A549 (cell line): ENCODE data around the gene OR2H1. TPM values are rescaled to one million over a fixed set of nuclear protein-coding genes. Genes with fewer than 3 reads are reported as not detected.

Experiments
- ATAC-seq, 2 experiments: fragments of 200-7000 bp in 1 of 2; fragments of >200 bp in 1 of 2; cut with Nextera tagmentation in 1 of 2; cut with Tn5 transposase in 1 of 2; 3 replicates each; pipeline versions ENCODE4 v1.8.0 to v1.9.1; 2018 to 2020; ENCODE audit warnings: mild to moderate bottlenecking in 1 of 2, moderate library complexity in 1 of 2
- CTCF ChIA-PET: fragments of 300-600 bp; sonication (Branson Sonifier 250); formaldehyde crosslinking; extraction: SDS; loops from one replicate; lab custom pipeline; 2021; ENCODE audit warnings: antibody characterized with exemption, inconsistent platforms; lab: Yijun Ruan, JAX
- POLR2A ChIA-PET: fragments of 350-600 bp; formaldehyde crosslinking; extraction: SDS; loops from one replicate; lab custom pipeline; 2021; ENCODE audit warnings: antibody characterized with exemption, inconsistent platforms; lab: Yijun Ruan, JAX
- DNase-seq, 2 experiments: peaks; one replicate each; pipeline versions ENCODE4 v3.0.0 to v3.0.0-alpha.2; 2011 to 2016; ENCODE audit warnings: low read depth in 1 of 2, low spot score in 1 of 2
- FAIRE-seq: peaks from 2 replicates; lab custom pipeline; 2011; peaks lifted over from hg19 to GRCh38; lab: Jason Lieb, UNC
- H3K27ac ChIP-seq, 2 experiments: fragments of >200 bp; sonication (Bioruptor Twin); formaldehyde crosslinking; 3 replicates each; pipeline ENCODE4 v1.5.1; 2016 to 2017
- H3K4me1 ChIP-seq: fragments of >200 bp; sonication (Bioruptor Twin); formaldehyde crosslinking; 3 replicates; pipeline ENCODE4 v1.6.1; 2016
- H3K4me2 ChIP-seq: fragments of >200 bp; sonication (Bioruptor Twin); formaldehyde crosslinking; 3 replicates; pipeline ENCODE4 v1.6.1; 2016
- H3K4me3 ChIP-seq: fragments of >200 bp; sonication (Bioruptor Twin); formaldehyde crosslinking; 3 replicates; pipeline ENCODE4 v1.5.1; 2016
- H3K9me3 ChIP-seq: fragments of >200 bp; sonication (Bioruptor Twin); formaldehyde crosslinking; 3 replicates; pipeline ENCODE4 v1.6.1; 2016
- CBX8 ChIP-seq: fragments of 200-600 bp; sonication (generic); IDR thresholded peaks from 2 replicates; pipeline ENCODE4 v1.6.1; 2016
- FOSB ChIP-seq: fragments of 250-450 bp; sonication (Bioruptor Pico); IDR thresholded peaks from 2 replicates; pipeline ENCODE4 v1.5.0; 2020; ENCODE audit warnings: mild to moderate bottlenecking, moderate library complexity
- FOXS1 ChIP-seq: fragments of 250-450 bp; sonication (Bioruptor Pico); IDR thresholded peaks from 2 replicates; pipeline ENCODE4 v1.5.0; 2020; ENCODE audit warnings: mild to moderate bottlenecking, moderate library complexity
- HEYL ChIP-seq: fragments of 250-450 bp; sonication (Bioruptor Pico); IDR thresholded peaks from 2 replicates; pipeline ENCODE4 v1.8.0; 2021; ENCODE audit warnings: mild to moderate bottlenecking, moderate library complexity
- HOXA7 ChIP-seq: fragments of 250-450 bp; sonication (Bioruptor Pico); IDR thresholded peaks from 2 replicates; pipeline ENCODE4 v1.5.0; 2020; ENCODE audit warnings: mild to moderate bottlenecking, moderate library complexity
- JUN ChIP-seq, 2 experiments: fragments of >200 bp; sonication (Bioruptor Twin); formaldehyde crosslinking; IDR thresholded peaks; 2 replicates in 1 of 2; 3 replicates in 1 of 2; pipeline ENCODE4 v1.6.1; 2016 to 2017
- KDM1A ChIP-seq: fragments of 200-600 bp; sonication (generic); IDR thresholded peaks from 2 replicates; pipeline ENCODE4 v1.6.1; 2016; ENCODE audit warnings: low read depth, mild to moderate bottlenecking
- KDM5A ChIP-seq: fragments of 200-600 bp; sonication (generic); IDR thresholded peaks from 2 replicates; pipeline ENCODE4 v1.6.1; 2016; ENCODE audit warnings: antibody characterized with exemption, mild to moderate bottlenecking
- MAZ ChIP-seq: fragments of 150-350 bp; IDR thresholded peaks from 2 replicates; pipeline ENCODE4 v1.6.1; 2014; ENCODE audit warnings: antibody characterized with exemption, low read depth, low read length, borderline replicate concordance
- MYC ChIP-seq: IDR thresholded peaks from 2 replicates; pipeline ENCODE4 v1.6.1; 2012; ENCODE audit warnings: mild to moderate bottlenecking, inconsistent platforms, low read length, improper control_type of control experiment, borderline replicate concordance
- NPAS2 ChIP-seq: fragments of 250-450 bp; sonication (Bioruptor Pico); IDR thresholded peaks from 2 replicates; pipeline ENCODE4 v1.8.0; 2022; ENCODE audit warnings: mild to moderate bottlenecking, moderate library complexity, borderline replicate concordance
- PHF8 ChIP-seq: fragments of 200-600 bp; sonication (generic); IDR thresholded peaks from 2 replicates; pipeline ENCODE4 v1.6.1; 2016; ENCODE audit warnings: low read depth, mild to moderate bottlenecking, antibody characterized with exemption, moderate library complexity, borderline replicate concordance
- RCOR1 ChIP-seq: fragments of 150-350 bp; IDR thresholded peaks from 2 replicates; pipeline ENCODE4 v1.6.1; 2014; ENCODE audit warnings: antibody characterized with exemption, low read length, low read depth
- RFX5 ChIP-seq: fragments of 450-650 bp; IDR thresholded peaks from 2 replicates; pipeline ENCODE4 v1.7.1; 2014; ENCODE audit warnings: antibody characterized with exemption, mild to moderate bottlenecking, moderate library complexity
- SMC3 ChIP-seq: fragments of >200 bp; sonication (Bioruptor Twin); formaldehyde crosslinking; IDR thresholded peaks from 3 replicates; pipeline ENCODE4 v1.6.1; 2018; ENCODE audit warnings: inconsistent platforms
- TFCP2L1 ChIP-seq: fragments of 250-450 bp; sonication (Bioruptor Pico); IDR thresholded peaks from 2 replicates; pipeline ENCODE4 v1.5.0; 2021; ENCODE audit warnings: mild to moderate bottlenecking
- ZFP36 ChIP-seq: fragments of 450-650 bp; IDR thresholded peaks from 2 replicates; pipeline ENCODE4 v1.6.1; 2014; ENCODE audit warnings: borderline replicate concordance; ENCODE audit not compliant: partially characterized antibody
- WGBS: methylation state at CpG from one replicate; pipeline ENCODE4 v1.1.6; 2017; ENCODE audit errors: missing lambda C conversion rate; 5-methylcytosine and 5-hydroxymethylcytosine counted together
- polyA plus RNA-seq, 4 experiments: library from polyadenylated mRNA; depleted of rRNA in 3 of 4; stranded (reverse); fragments of >200 nt; fragmentation: RNase III in 1 of 4; extraction: RNeasy Plus Mini Kit Qiagen cat#74134 plus additional on column Dnase treatment in 1 of 4; gene quantifications; 2 replicates in 3 of 4; 3 replicates in 1 of 4; pipeline ENCODE4 v1.2.3, GENCODE V29; 2011 to 2017
- TF ChIP-seq, protein P1 (sequence below): IDR thresholded peaks from 2 replicates; pipeline ENCODE4 v1.6.1; 2012; ENCODE audit warnings: low read depth, borderline replicate concordance
- TF ChIP-seq, protein P2 (sequence below): IDR thresholded peaks from 2 replicates; pipeline ENCODE4 v1.6.1; 2012
- TF ChIP-seq, protein P3 (sequence below): fragments of 250-450 bp; sonication (Bioruptor Pico); IDR thresholded peaks from 2 replicates; pipeline ENCODE4 v1.5.0; 2021; ENCODE audit warnings: mild to moderate bottlenecking, moderate library complexity, borderline replicate concordance
- TF ChIP-seq, protein P4 (sequence below): fragments of 250-450 bp; sonication (Bioruptor Pico); IDR thresholded peaks from 2 replicates; pipeline ENCODE4 v1.5.0; 2020; ENCODE audit warnings: low read depth, mild to moderate bottlenecking, moderate library complexity
- TF ChIP-seq, protein P5 (sequence below): IDR thresholded peaks from 2 replicates; pipeline ENCODE4 v1.6.1; 2012
- TF ChIP-seq, protein P6 (sequence below): fragments of >200 bp; sonication (Bioruptor Twin); formaldehyde crosslinking; IDR thresholded peaks from 2 replicates; pipeline ENCODE4 v1.6.1; 2016
- TF ChIP-seq, protein P7 (sequence below): fragments of 200-600 bp; sonication (generic); IDR thresholded peaks from 2 replicates; pipeline ENCODE4 v1.6.1; 2016; ENCODE audit warnings: antibody characterized with exemption, mild to moderate bottlenecking, moderate library complexity

The OR2H1 gene
- polyA plus RNA-seq, 2 of the 4 experiments (the other 2 are of a cell fraction) = not detected

DNA sequence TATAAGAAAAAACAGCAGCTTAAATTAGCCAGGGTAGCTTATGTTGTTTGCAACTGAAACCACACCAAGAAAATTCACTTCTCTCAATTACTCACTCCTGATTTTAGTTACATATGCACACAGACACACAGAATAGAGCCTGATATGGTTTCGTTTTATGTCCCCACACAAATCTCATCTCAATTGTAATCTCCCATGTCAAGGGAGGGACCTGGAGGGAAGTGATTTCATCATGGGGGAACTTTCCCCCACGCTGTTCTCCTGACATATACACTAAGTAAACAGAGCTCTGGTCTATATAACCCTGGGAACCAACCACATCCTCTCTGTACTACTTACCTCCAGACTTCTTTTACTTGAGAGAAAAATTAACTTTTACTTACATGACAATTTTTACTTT, 32.4 kb upstream of the OR2H1 start:
- FAIRE-seq (no peak), ATAC-seq (no peak)
- no peaks in the 10 kb centered on the region for H3K9me3 ChIP-seq
- H3K4me3 ChIP-seq = no peak overlapping the region
- no peaks in the 10 kb centered on the region for H3K4me1 ChIP-seq
- TF ChIP-seq, protein P1, sequence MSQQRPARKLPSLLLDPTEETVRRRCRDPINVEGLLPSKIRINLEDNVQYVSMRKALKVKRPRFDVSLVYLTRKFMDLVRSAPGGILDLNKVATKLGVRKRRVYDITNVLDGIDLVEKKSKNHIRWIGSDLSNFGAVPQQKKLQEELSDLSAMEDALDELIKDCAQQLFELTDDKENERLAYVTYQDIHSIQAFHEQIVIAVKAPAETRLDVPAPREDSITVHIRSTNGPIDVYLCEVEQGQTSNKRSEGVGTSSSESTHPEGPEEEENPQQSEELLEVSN = no peak
- TF ChIP-seq FOXS1 (CRISPR knock-in tag) = no peak
- TF ChIP-seq ZFP36 = no peak
- TF ChIP-seq HOXA7 (CRISPR knock-in tag) = no peak
- TF ChIP-seq, protein P2, sequence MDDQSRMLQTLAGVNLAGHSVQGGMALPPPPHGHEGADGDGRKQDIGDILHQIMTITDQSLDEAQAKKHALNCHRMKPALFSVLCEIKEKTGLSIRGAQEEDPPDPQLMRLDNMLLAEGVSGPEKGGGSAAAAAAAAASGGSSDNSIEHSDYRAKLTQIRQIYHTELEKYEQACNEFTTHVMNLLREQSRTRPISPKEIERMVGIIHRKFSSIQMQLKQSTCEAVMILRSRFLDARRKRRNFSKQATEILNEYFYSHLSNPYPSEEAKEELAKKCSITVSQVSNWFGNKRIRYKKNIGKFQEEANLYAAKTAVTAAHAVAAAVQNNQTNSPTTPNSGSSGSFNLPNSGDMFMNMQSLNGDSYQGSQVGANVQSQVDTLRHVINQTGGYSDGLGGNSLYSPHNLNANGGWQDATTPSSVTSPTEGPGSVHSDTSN = no peak
- TF ChIP-seq, all 56 proteins: peak for 0
- 0% methylated on average over 2 of the region's 2 CpGs for WGBS
- Histone ChIP-seq H3K4me2 (no peak overlapping the region), H3K27ac (no peak overlapping the region)
- CTCF ChIA-PET = no interaction called here
- POLR2A ChIA-PET = no interaction called here
- DNase-seq = no peak

DNA sequence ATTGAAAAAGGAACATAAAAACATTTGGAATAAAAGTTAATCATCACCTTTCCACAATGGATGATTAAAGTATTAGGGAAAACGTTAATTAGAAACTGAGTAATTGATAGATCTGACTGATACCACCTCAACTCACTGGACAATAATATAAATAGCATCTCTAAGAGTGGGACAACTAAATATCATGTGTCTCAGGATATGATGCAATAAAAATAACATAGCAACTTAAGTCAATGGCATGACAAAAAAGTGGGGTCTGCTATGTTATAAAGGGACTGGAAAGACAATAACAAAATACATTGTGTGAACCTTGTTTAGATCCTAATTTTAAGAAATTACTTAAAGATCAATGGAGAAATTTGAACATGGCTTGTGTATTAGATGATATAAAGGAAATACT, 31.9 kb upstream of the OR2H1 start:
- Histone ChIP-seq H3K27ac (no peak overlapping the region), H3K4me1 (no peaks in the 10 kb centered on the region), H3K4me2 (no peak overlapping the region), H3K4me3 (no peak overlapping the region), H3K9me3 (no peaks in the 10 kb centered on the region)
- ChIA-PET CTCF (no interaction called here), POLR2A (no interaction called here)
- DNase-seq (no peak), ATAC-seq (no peak), FAIRE-seq (no peak)
- 0% methylated on average over 1 of the region's 1 CpG for WGBS
- TF ChIP-seq PHF8 = no peak
- no peak for TF ChIP-seq KDM5A
- no peak for TF ChIP-seq TFCP2L1 (CRISPR knock-in tag)
- TF ChIP-seq, protein P3, sequence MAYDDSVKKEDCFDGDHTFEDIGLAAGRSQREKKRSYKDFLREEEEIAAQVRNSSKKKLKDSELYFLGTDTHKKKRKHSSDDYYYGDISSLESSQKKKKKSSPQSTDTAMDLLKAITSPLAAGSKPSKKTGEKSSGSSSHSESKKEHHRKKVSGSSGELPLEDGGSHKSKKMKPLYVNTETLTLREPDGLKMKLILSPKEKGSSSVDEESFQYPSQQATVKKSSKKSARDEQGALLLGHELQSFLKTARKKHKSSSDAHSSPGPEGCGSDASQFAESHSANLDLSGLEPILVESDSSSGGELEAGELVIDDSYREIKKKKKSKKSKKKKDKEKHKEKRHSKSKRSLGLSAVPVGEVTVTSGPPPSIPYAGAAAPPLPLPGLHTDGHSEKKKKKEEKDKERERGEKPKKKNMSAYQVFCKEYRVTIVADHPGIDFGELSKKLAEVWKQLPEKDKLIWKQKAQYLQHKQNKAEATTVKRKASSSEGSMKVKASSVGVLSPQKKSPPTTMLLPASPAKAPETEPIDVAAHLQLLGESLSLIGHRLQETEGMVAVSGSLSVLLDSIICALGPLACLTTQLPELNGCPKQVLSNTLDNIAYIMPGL (CRISPR knock-in tag) = no peak
- no peak for TF ChIP-seq MYC
- no peak for TF ChIP-seq RFX5
- TF ChIP-seq FOXS1 (CRISPR knock-in tag) = no peak
- TF ChIP-seq NPAS2 (CRISPR knock-in tag) = no peak
- TF ChIP-seq, protein P4, sequence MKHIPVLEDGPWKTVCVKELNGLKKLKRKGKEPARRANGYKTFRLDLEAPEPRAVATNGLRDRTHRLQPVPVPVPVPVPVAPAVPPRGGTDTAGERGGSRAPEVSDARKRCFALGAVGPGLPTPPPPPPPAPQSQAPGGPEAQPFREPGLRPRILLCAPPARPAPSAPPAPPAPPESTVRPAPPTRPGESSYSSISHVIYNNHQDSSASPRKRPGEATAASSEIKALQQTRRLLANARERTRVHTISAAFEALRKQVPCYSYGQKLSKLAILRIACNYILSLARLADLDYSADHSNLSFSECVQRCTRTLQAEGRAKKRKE (CRISPR knock-in tag) = no peak
- no peak for TF ChIP-seq RCOR1
- TF ChIP-seq, protein P5, sequence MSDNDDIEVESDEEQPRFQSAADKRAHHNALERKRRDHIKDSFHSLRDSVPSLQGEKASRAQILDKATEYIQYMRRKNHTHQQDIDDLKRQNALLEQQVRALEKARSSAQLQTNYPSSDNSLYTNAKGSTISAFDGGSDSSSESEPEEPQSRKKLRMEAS = no peak
- no peak for TF ChIP-seq FOSB (CRISPR knock-in tag)
- no peak for TF ChIP-seq CBX8
- TF ChIP-seq HEYL (CRISPR knock-in tag) = no peak

DNA sequence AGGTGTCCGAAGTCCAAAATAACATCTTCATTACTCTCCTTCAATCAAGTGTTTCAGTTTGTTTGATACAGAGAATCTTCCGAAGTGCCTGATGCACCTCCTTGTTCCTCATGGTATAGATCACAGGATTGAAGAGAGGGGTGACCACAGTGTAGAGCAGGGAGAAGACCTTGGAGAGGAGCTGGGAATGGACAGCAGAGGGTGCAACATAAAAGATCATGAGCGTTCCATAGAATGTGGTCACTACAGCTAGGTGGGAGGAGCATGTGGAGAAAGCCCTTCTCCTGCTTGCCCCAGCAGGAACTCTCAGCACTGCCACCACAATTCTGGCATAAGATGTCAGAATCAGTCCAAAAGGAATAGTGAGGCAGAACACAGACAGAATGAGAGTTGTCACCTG, 30.3 kb upstream of the OR2H1 start:
- Histone ChIP-seq H3K4me2 (no peak overlapping the region), H3K4me3 (no peak overlapping the region), H3K27ac (no peak overlapping the region), H3K9me3 (no peaks in the 10 kb centered on the region), H3K4me1 (no peaks in the 10 kb centered on the region)
- 25% methylated on average over 3 of the region's 3 CpGs for WGBS
- ATAC-seq (no peak), DNase-seq (peak in 1 of 2 experiments; percentile 3), FAIRE-seq (no peak)
- CTCF ChIA-PET = no interaction called here
- POLR2A ChIA-PET = no interaction called here
- TF ChIP-seq HOXA7 (CRISPR knock-in tag) (no peak), JUN (IDR thresholded peaks at IDR 0.05) (no peak), KDM1A (no peak), SMC3 (no peak), MAZ (no peak)
- TF ChIP-seq, protein P3 (CRISPR knock-in tag) = no peak
- TF ChIP-seq, protein P6, sequence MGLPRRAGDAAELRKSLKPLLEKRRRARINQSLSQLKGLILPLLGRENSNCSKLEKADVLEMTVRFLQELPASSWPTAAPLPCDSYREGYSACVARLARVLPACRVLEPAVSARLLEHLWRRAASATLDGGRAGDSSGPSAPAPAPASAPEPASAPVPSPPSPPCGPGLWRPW = no peak
- TF ChIP-seq, protein P7, sequence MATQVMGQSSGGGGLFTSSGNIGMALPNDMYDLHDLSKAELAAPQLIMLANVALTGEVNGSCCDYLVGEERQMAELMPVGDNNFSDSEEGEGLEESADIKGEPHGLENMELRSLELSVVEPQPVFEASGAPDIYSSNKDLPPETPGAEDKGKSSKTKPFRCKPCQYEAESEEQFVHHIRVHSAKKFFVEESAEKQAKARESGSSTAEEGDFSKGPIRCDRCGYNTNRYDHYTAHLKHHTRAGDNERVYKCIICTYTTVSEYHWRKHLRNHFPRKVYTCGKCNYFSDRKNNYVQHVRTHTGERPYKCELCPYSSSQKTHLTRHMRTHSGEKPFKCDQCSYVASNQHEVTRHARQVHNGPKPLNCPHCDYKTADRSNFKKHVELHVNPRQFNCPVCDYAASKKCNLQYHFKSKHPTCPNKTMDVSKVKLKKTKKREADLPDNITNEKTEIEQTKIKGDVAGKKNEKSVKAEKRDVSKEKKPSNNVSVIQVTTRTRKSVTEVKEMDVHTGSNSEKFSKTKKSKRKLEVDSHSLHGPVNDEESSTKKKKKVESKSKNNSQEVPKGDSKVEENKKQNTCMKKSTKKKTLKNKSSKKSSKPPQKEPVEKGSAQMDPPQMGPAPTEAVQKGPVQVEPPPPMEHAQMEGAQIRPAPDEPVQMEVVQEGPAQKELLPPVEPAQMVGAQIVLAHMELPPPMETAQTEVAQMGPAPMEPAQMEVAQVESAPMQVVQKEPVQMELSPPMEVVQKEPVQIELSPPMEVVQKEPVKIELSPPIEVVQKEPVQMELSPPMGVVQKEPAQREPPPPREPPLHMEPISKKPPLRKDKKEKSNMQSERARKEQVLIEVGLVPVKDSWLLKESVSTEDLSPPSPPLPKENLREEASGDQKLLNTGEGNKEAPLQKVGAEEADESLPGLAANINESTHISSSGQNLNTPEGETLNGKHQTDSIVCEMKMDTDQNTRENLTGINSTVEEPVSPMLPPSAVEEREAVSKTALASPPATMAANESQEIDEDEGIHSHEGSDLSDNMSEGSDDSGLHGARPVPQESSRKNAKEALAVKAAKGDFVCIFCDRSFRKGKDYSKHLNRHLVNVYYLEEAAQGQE = no peak
